ENCODE results near the gene ZNF547. TPM values are rescaled to one million over a fixed set of nuclear protein-coding genes. Genes with fewer than 3 reads are reported as not detected.

The ZNF547 gene
- total RNA-seq, 1 experiment from 2014 or later, result 3.7 TPM

DNA sequence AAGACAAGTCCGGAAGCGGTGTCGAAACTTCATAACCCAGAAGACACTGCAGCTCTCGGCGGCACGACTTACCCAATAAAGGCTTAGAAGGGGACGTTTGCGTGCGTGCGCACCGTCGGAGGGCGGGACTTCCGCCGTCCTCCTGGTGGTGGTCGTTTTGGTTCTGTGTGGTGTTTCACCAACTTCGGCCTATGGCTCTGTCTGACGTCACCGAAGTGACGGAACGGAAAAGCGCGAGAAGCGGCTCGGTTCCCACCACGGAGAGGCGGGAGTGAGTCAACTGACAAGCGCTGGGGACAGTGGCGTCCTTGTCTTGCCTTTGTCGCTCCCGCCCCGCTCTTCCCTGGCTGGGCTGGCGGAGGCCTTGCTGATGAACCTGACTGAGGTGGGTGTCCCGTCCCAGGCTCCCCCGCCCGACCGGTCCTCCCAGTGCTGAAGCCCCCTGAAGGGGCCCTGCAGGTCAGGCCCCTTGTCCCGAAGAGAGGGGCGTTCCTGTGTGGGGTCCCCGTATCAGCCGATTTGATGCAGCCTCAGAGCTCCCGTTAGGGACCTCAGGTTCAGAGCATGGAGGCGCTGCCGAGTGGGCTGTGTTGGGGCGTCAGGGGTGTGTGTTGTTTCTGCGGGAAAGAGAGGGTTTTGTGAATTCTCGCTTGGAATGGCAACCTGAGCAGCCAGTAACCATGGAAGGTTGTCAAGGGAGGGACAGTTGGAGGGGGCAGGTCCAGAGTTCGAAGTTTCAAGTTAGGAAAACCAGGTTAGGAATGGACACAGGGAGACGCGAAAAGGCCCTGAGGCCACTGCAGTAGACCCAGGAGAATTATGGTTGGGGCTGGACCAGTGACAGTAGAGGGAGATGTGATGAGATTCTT, 26.6 kb downstream of the ZNF547 start, which contains the start of gene ZNF548:
TSS of gene ZNF548 (plus strand) at position 125 of the 869 bp plus-strand sequence. CDS start at position 371, 246 bp downstream.
- Mint-ChIP-seq H3K4me1 (ENCODE audit: insufficient read depth, unreplicated experiment) (peaks cover 13% of the 10 kb centered on the region), H3K27me3 (ENCODE audit: insufficient read depth, unreplicated experiment) (no peaks in the 10 kb centered on the region), H3K4me3 (ENCODE audit: unreplicated experiment) (peak within 1 kb of the TSS; percentile 88), H3K27ac (ENCODE audit: low read depth, unreplicated experiment) (peak within 1 kb of the TSS; percentile 97), H3K9me3 (ENCODE audit: unreplicated experiment) (peaks cover 9% of the 10 kb centered on the region), H3K36me3 (ENCODE audit: insufficient read depth, unreplicated experiment) (peaks cover 11% of the 10 kb centered on the region)
- TF ChIP-seq, protein P1, sequence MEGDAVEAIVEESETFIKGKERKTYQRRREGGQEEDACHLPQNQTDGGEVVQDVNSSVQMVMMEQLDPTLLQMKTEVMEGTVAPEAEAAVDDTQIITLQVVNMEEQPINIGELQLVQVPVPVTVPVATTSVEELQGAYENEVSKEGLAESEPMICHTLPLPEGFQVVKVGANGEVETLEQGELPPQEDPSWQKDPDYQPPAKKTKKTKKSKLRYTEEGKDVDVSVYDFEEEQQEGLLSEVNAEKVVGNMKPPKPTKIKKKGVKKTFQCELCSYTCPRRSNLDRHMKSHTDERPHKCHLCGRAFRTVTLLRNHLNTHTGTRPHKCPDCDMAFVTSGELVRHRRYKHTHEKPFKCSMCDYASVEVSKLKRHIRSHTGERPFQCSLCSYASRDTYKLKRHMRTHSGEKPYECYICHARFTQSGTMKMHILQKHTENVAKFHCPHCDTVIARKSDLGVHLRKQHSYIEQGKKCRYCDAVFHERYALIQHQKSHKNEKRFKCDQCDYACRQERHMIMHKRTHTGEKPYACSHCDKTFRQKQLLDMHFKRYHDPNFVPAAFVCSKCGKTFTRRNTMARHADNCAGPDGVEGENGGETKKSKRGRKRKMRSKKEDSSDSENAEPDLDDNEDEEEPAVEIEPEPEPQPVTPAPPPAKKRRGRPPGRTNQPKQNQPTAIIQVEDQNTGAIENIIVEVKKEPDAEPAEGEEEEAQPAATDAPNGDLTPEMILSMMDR (IDR thresholded peaks at IDR 0.05; ENCODE audit: unreplicated experiment), result no peak
- DNase-seq (ENCODE audit: unreplicated experiment), result peak; percentile 97
- BruUV-seq (replicated peaks), result TSS peak; percentile 59
- intact Hi-C loops (cut with micrococcal nuclease), result no loop called here
- CTCF ChIA-PET, result interaction anchor here (0.6 to 1.4 kb wide), 5 partner anchors 13 to 92 kb away, joined by 3 to 11 read pairs (median 3); no protein-coding TSS in a partner anchor
- POLR2A ChIA-PET, result interaction anchor here (0.6 to 2.4 kb wide), 24 partner anchors 8 to 1755 kb away, joined by 3 to 17 read pairs (median 4); partner anchors contain the start of genes TRAPPC2B, ZNF17, ZNF264 and ZNF304

DNA sequence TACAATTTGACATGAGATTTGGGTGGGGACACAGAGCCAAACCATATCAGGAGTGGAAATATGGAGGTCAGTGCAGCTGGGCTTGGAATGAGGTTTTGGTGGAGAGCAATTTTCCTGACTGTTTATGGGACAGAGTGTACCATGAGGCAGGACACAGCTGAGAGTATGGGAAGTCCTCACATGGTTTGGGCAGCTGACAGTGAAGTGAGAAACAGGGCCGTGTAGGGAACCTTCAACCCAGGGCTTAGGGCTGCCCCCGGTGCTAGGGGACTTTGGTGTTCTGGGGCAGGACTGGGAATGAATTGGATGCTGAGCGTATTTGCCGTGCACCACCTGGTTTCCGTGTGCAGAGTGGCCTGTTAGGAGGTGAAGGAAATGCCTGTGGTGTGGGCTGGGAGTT, 32.4 kb downstream of the ZNF547 start:
- TF ChIP-seq, protein P1 (IDR thresholded peaks at IDR 0.05; ENCODE audit: unreplicated experiment), result no peak
- peaks cover 66% of the 10 kb centered on the region for H3K36me3 Mint-ChIP-seq (ENCODE audit: insufficient read depth, unreplicated experiment)
- intact Hi-C loops (cut with micrococcal nuclease), result no loop called here

DNA sequence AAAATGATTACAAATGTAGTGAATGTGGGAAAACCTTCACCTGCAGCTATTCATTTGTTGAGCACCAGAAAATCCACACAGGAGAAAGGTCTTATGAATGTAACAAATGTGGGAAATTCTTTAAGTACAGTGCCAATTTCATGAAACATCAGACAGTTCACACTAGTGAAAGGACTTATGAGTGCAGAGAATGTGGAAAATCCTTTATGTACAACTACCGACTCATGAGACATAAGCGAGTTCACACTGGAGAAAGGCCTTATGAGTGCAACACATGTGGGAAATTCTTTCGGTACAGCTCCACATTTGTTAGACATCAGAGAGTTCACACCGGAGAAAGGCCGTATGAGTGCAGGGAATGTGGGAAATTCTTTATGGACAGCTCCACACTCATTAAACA, 35.5 kb downstream of the ZNF547 start:
- Mint-ChIP-seq H3K9me3 (ENCODE audit: unreplicated experiment) (peaks cover 58% of the 10 kb centered on the region), H3K4me3 (ENCODE audit: unreplicated experiment) (no peak overlapping the region), H3K27ac (ENCODE audit: low read depth, unreplicated experiment) (no peak overlapping the region), H3K4me1 (ENCODE audit: insufficient read depth, unreplicated experiment) (no peaks in the 10 kb centered on the region), H3K27me3 (ENCODE audit: insufficient read depth, unreplicated experiment) (no peaks in the 10 kb centered on the region), H3K36me3 (ENCODE audit: insufficient read depth, unreplicated experiment) (peaks cover 72% of the 10 kb centered on the region)
- TF ChIP-seq, protein P1 (IDR thresholded peaks at IDR 0.05; ENCODE audit: unreplicated experiment), result no peak
- intact Hi-C loops (cut with micrococcal nuclease), result no loop called here
- POLR2A ChIA-PET, result interaction anchor here (0.6 to 1.6 kb wide), 3 partner anchors 8 to 12 kb away, joined by 3 to 5 read pairs (median 3); partner anchors contain the start of gene ZNF548
- CTCF ChIA-PET, result interaction anchor here (0.8 to 2.5 kb wide), 3 partner anchors 8 to 23 kb away, joined by 3 to 11 read pairs (median 10); partner anchors contain the start of gene ZNF17
- no TSS peak for BruUV-seq (replicated peaks)
- DNase-seq (ENCODE audit: unreplicated experiment), result no peak

More for the DNA sequence above, 32.4 kb downstream of the ZNF547 start:
- POLR2A ChIA-PET, result no interaction called here
- Mint-ChIP-seq H3K9me3 (ENCODE audit: unreplicated experiment) (peaks cover 58% of the 10 kb centered on the region), H3K27me3 (ENCODE audit: insufficient read depth, unreplicated experiment) (no peaks in the 10 kb centered on the region), H3K27ac (ENCODE audit: low read depth, unreplicated experiment) (no peak overlapping the region), H3K4me3 (ENCODE audit: unreplicated experiment) (no peak overlapping the region), H3K4me1 (ENCODE audit: insufficient read depth, unreplicated experiment) (peaks cover 5% of the 10 kb centered on the region)
- DNase-seq (ENCODE audit: unreplicated experiment), result no peak
- CTCF ChIA-PET, result interaction anchor here (0.5 to 1.6 kb wide), 2 partner anchors 10 to 69 kb away, joined by 4 read pairs; no protein-coding TSS in a partner anchor
- no TSS peak for BruUV-seq (replicated peaks)

Measured in MCF 10A (cell line).